ENCODE results near the gene PTP4A1.

The PTP4A1 gene

GRCh38 chr6:63556369-63556768 lies 15.9 kb upstream of the PTP4A1 start:
- ATAC-seq: no peak
- TF ChIP-seq TCF4 (CRISPR knock-in tag; IDR thresholded peaks at IDR 0.05; ENCODE audit: borderline replicate concordance) (no peak), ESRRG (CRISPR knock-in tag; IDR thresholded peaks at IDR 0.05) (no peak), OSR1 (CRISPR knock-in tag; IDR thresholded peaks at IDR 0.05) (no peak), PPARA (CRISPR knock-in tag; IDR thresholded peaks at IDR 0.05; ENCODE audit: borderline replicate concordance) (no peak), ZNF70 (CRISPR knock-in tag; IDR thresholded peaks at IDR 0.05) (no peak), ISL1 (CRISPR knock-in tag; IDR thresholded peaks at IDR 0.05) (no peak), BACH2 (CRISPR knock-in tag; IDR thresholded peaks at IDR 0.05; ENCODE audit: borderline replicate concordance) (no peak), ZC3H10 (CRISPR knock-in tag; IDR thresholded peaks at IDR 0.05) (no peak), ARNTL (CRISPR knock-in tag; IDR thresholded peaks at IDR 0.05; ENCODE audit: borderline replicate concordance, low read depth) (no peak), ZFP30 (CRISPR knock-in tag; IDR thresholded peaks at IDR 0.05) (no peak), ZNF8 (CRISPR knock-in tag; IDR thresholded peaks at IDR 0.05) (no peak), RARB (CRISPR knock-in tag; IDR thresholded peaks at IDR 0.05) (no peak)
- TF ChIP-seq, protein P1, sequence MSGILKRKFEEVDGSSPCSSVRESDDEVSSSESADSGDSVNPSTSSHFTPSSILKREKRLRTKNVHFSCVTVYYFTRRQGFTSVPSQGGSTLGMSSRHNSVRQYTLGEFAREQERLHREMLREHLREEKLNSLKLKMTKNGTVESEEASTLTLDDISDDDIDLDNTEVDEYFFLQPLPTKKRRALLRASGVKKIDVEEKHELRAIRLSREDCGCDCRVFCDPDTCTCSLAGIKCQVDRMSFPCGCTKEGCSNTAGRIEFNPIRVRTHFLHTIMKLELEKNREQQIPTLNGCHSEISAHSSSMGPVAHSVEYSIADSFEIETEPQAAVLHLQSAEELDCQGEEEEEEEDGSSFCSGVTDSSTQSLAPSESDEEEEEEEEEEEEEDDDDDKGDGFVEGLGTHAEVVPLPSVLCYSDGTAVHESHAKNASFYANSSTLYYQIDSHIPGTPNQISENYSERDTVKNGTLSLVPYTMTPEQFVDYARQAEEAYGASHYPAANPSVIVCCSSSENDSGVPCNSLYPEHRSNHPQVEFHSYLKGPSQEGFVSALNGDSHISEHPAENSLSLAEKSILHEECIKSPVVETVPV (CRISPR knock-in tag; IDR thresholded peaks at IDR 0.05): no peak
- TF ChIP-seq, protein P2, sequence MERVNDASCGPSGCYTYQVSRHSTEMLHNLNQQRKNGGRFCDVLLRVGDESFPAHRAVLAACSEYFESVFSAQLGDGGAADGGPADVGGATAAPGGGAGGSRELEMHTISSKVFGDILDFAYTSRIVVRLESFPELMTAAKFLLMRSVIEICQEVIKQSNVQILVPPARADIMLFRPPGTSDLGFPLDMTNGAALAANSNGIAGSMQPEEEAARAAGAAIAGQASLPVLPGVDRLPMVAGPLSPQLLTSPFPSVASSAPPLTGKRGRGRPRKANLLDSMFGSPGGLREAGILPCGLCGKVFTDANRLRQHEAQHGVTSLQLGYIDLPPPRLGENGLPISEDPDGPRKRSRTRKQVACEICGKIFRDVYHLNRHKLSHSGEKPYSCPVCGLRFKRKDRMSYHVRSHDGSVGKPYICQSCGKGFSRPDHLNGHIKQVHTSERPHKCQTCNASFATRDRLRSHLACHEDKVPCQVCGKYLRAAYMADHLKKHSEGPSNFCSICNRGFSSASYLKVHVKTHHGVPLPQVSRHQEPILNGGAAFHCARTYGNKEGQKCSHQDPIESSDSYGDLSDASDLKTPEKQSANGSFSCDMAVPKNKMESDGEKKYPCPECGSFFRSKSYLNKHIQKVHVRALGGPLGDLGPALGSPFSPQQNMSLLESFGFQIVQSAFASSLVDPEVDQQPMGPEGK (CRISPR knock-in tag; IDR thresholded peaks at IDR 0.05; ENCODE audit: borderline replicate concordance): no peak
- TF ChIP-seq, protein P3, sequence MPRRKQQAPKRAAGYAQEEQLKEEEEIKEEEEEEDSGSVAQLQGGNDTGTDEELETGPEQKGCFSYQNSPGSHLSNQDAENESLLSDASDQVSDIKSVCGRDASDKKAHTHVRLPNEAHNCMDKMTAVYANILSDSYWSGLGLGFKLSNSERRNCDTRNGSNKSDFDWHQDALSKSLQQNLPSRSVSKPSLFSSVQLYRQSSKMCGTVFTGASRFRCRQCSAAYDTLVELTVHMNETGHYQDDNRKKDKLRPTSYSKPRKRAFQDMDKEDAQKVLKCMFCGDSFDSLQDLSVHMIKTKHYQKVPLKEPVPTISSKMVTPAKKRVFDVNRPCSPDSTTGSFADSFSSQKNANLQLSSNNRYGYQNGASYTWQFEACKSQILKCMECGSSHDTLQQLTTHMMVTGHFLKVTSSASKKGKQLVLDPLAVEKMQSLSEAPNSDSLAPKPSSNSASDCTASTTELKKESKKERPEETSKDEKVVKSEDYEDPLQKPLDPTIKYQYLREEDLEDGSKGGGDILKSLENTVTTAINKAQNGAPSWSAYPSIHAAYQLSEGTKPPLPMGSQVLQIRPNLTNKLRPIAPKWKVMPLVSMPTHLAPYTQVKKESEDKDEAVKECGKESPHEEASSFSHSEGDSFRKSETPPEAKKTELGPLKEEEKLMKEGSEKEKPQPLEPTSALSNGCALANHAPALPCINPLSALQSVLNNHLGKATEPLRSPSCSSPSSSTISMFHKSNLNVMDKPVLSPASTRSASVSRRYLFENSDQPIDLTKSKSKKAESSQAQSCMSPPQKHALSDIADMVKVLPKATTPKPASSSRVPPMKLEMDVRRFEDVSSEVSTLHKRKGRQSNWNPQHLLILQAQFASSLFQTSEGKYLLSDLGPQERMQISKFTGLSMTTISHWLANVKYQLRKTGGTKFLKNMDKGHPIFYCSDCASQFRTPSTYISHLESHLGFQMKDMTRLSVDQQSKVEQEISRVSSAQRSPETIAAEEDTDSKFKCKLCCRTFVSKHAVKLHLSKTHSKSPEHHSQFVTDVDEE (CRISPR knock-in tag; IDR thresholded peaks at IDR 0.05): no peak
- TF ChIP-seq, protein P4, sequence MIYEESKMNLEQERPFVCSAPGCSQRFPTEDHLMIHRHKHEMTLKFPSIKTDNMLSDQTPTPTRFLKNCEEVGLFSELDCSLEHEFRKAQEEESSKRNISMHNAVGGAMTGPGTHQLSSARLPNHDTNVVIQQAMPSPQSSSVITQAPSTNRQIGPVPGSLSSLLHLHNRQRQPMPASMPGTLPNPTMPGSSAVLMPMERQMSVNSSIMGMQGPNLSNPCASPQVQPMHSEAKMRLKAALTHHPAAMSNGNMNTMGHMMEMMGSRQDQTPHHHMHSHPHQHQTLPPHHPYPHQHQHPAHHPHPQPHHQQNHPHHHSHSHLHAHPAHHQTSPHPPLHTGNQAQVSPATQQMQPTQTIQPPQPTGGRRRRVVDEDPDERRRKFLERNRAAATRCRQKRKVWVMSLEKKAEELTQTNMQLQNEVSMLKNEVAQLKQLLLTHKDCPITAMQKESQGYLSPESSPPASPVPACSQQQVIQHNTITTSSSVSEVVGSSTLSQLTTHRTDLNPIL (CRISPR knock-in tag; IDR thresholded peaks at IDR 0.05; ENCODE audit: low read depth): no peak

DNA sequence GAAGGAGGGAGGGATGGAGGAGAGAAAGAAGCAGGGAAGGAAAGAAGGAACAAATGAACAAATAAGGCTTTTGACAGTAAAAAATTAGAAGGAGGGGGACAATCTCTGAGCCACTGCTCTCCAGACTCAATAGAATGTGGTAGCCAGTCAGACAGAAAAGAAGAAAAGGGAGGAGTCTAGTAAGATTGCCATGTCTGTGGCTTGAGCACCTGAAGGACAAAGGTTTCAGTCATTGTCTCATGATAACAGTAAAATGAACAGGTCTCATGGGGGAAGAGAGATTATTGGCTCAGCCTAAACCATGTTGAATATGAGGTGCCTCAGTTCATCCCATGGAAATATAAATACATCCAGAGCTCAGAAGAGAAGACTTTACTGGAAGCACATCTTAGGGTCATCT lies 14.0 kb upstream of the PTP4A1 start:
- TF ChIP-seq TOX (CRISPR knock-in tag; IDR thresholded peaks at IDR 0.05; ENCODE audit: borderline replicate concordance): no peak
- no peak for TF ChIP-seq PPARA (CRISPR knock-in tag; IDR thresholded peaks at IDR 0.05; ENCODE audit: borderline replicate concordance)
- no peak for TF ChIP-seq RARB (CRISPR knock-in tag; IDR thresholded peaks at IDR 0.05)
- TF ChIP-seq ZNF565 (CRISPR knock-in tag; conservative IDR thresholded peaks at IDR 0.05; ENCODE audit: low read depth): no peak
- TF ChIP-seq TCF4 (CRISPR knock-in tag; IDR thresholded peaks at IDR 0.05; ENCODE audit: borderline replicate concordance): no peak
- TF ChIP-seq, protein P1 (CRISPR knock-in tag; IDR thresholded peaks at IDR 0.05): no peak
- no peak for TF ChIP-seq CSDC2 (CRISPR knock-in tag; IDR thresholded peaks at IDR 0.05)
- no peak for TF ChIP-seq SNAI2 (CRISPR knock-in tag; IDR thresholded peaks at IDR 0.05)
- TF ChIP-seq, protein P4 (CRISPR knock-in tag; IDR thresholded peaks at IDR 0.05; ENCODE audit: low read depth): no peak
- TF ChIP-seq ZNF8 (CRISPR knock-in tag; IDR thresholded peaks at IDR 0.05): no peak
- TF ChIP-seq, protein P3 (CRISPR knock-in tag; IDR thresholded peaks at IDR 0.05): no peak
- TF ChIP-seq ARNTL (CRISPR knock-in tag; IDR thresholded peaks at IDR 0.05; ENCODE audit: borderline replicate concordance, low read depth): no peak
- TF ChIP-seq ZFP30 (CRISPR knock-in tag; IDR thresholded peaks at IDR 0.05): no peak
- no peak for TF ChIP-seq ZC3H10 (CRISPR knock-in tag; IDR thresholded peaks at IDR 0.05)
- no peak for TF ChIP-seq ISL1 (CRISPR knock-in tag; IDR thresholded peaks at IDR 0.05)
- no peak for ATAC-seq

All from SK-N-SH treated with all-trans-retinoic acid at 6 μM for 48 hours (cell line).